ENCODE data around the gene MYO5B.

MYO5B gene

GRCh38 chr18:49846718-49847470 lies 348.1 kb downstream of the MYO5B start:
- TF ChIP-seq CTCF (IDR thresholded peaks at IDR 0.05; ENCODE audit: borderline replicate concordance, extremely low read depth, low read length, poor library complexity, severe bottlenecking) = no peak
- no peak for TF ChIP-seq EZH2 (IDR thresholded peaks at IDR 0.05; ENCODE audit: borderline replicate concordance, low read depth, low read length, severe bottlenecking)

GRCh38 chr18:49846361-49846662 lies 348.6 kb downstream of the MYO5B start:
- Histone ChIP-seq H3K36me3 (ENCODE audit: insufficient read depth, low read length) (no peaks in the 10 kb centered on the region), H3K9me3 (ENCODE audit: insufficient read depth, low read length, severe bottlenecking) (no peaks in the 10 kb centered on the region), H2AFZ (ENCODE audit: low read depth, low read length) (no peak overlapping the region), H3K79me2 (ENCODE audit: insufficient read depth, low read length) (no peaks in the 10 kb centered on the region), H4K20me1 (ENCODE audit: insufficient read depth, low read length) (peaks cover 6% of the 10 kb centered on the region), H3K27me3 (ENCODE audit: insufficient read depth, low read length, poor library complexity) (peaks cover 24% of the 10 kb centered on the region), H3K9ac (ENCODE audit: low read depth, low read length) (no peak overlapping the region), H3K27ac (ENCODE audit: low read length) (no peak overlapping the region), H3K4me1 (ENCODE audit: insufficient read depth, low read length) (no peaks in the 10 kb centered on the region), H3K4me3 (ENCODE audit: low read depth in 1 of 2, low read length in 2 of 2) (no peak overlapping the region), H3K4me2 (ENCODE audit: insufficient read depth, low read length) (no peak overlapping the region)
- TF ChIP-seq CTCF (IDR thresholded peaks at IDR 0.05; ENCODE audit: borderline replicate concordance, extremely low read depth, low read length, poor library complexity, severe bottlenecking) (no peak), EZH2 (IDR thresholded peaks at IDR 0.05; ENCODE audit: borderline replicate concordance, low read depth, low read length, severe bottlenecking) (no peak)
- DNase-seq = no peak
- ATAC-seq (ENCODE audit: insufficient read depth, low read depth) = no peak

More at GRCh38 chr18:49846718-49847470, 348.1 kb downstream of the MYO5B start:
- Histone ChIP-seq H3K9me3 (ENCODE audit: insufficient read depth, low read length, severe bottlenecking) (no peaks in the 10 kb centered on the region), H3K9ac (ENCODE audit: low read depth, low read length) (no peak overlapping the region), H3K36me3 (ENCODE audit: insufficient read depth, low read length) (no peaks in the 10 kb centered on the region), H3K79me2 (ENCODE audit: insufficient read depth, low read length) (no peaks in the 10 kb centered on the region), H3K4me3 (ENCODE audit: low read depth in 1 of 2, low read length in 2 of 2) (no peak overlapping the region), H3K4me2 (ENCODE audit: insufficient read depth, low read length) (no peak overlapping the region), H2AFZ (ENCODE audit: low read depth, low read length) (no peak overlapping the region), H3K27me3 (ENCODE audit: insufficient read depth, low read length, poor library complexity) (peaks cover 24% of the 10 kb centered on the region), H4K20me1 (ENCODE audit: insufficient read depth, low read length) (peaks cover 6% of the 10 kb centered on the region), H3K27ac (ENCODE audit: low read length) (no peak overlapping the region), H3K4me1 (ENCODE audit: insufficient read depth, low read length) (no peaks in the 10 kb centered on the region)
- no peak for DNase-seq
- ATAC-seq (ENCODE audit: insufficient read depth, low read depth) = no peak

GRCh38 chr18:49845629-49846360 lies 349.2 kb downstream of the MYO5B start:
- H3K9ac ChIP-seq (ENCODE audit: low read depth, low read length) = no peak overlapping the region
- no peaks in the 10 kb centered on the region for H3K79me2 ChIP-seq (ENCODE audit: insufficient read depth, low read length)
- TF ChIP-seq EZH2 (IDR thresholded peaks at IDR 0.05; ENCODE audit: borderline replicate concordance, low read depth, low read length, severe bottlenecking) (no peak), CTCF (IDR thresholded peaks at IDR 0.05; ENCODE audit: borderline replicate concordance, extremely low read depth, low read length, poor library complexity, severe bottlenecking) (no peak)
- no peaks in the 10 kb centered on the region for H3K9me3 ChIP-seq (ENCODE audit: insufficient read depth, low read length, severe bottlenecking)
- H4K20me1 ChIP-seq (ENCODE audit: insufficient read depth, low read length) = peaks cover 6% of the 10 kb centered on the region
- H3K27ac ChIP-seq (ENCODE audit: low read length) = no peak overlapping the region
- DNase-seq (no peak), ATAC-seq (ENCODE audit: insufficient read depth, low read depth) (no peak)
- H3K4me2 ChIP-seq (ENCODE audit: insufficient read depth, low read length) = no peak overlapping the region
- H3K4me3 ChIP-seq (ENCODE audit: low read depth in 1 of 2, low read length in 2 of 2) = no peak overlapping the region
- no peaks in the 10 kb centered on the region for H3K36me3 ChIP-seq (ENCODE audit: insufficient read depth, low read length)
- H2AFZ ChIP-seq (ENCODE audit: low read depth, low read length) = no peak overlapping the region
- H3K27me3 ChIP-seq (ENCODE audit: insufficient read depth, low read length, poor library complexity) = peaks cover 24% of the 10 kb centered on the region
- no peaks in the 10 kb centered on the region for H3K4me1 ChIP-seq (ENCODE audit: insufficient read depth, low read length)

Data from DND-41 (cell line).